Activated T-helper 1 cell treated with anti-CD3 and anti-CD28 coated beads, Interleukin-12 subunit alpha, Interleukin-12 subunit beta, Interleukin-2, Interleukin-4 antibody, amounts not matched to agents 30 ng/mL and 10 ng/mL and 1 ng/mL, durations not matched to agents 14 hours and 24 hours and 36 hours (primary cell): ENCODE results near the gene XAB2. TPM values are rescaled to one million over a fixed set of nuclear protein-coding genes. Genes with fewer than 3 reads are reported as not detected.

Experiments
- DNase-seq: peaks from one replicate; pipeline ENCODE4 v3.0.0; 2021; ENCODE audit warnings: low spot score
- H3K27ac Mint-ChIP-seq: one replicate; pipeline ENCODE4 v1.8.0; 2021; ENCODE audit warnings: mild to moderate bottlenecking, mixed read lengths
- H3K27me3 Mint-ChIP-seq: one replicate; pipeline ENCODE4 v1.8.0; 2022; ENCODE audit warnings: mild to moderate bottlenecking, moderate library complexity, mixed read lengths; ENCODE audit not compliant: insufficient read depth
- H3K36me3 Mint-ChIP-seq: one replicate; pipeline ENCODE4 v1.8.0; 2021; ENCODE audit warnings: low read depth, mixed read lengths
- H3K4me1 Mint-ChIP-seq: one replicate; pipeline ENCODE4 v1.8.0; 2021; ENCODE audit warnings: low read depth, mixed read lengths
- H3K4me3 Mint-ChIP-seq: one replicate; pipeline ENCODE4 v1.8.0; 2021; ENCODE audit warnings: mild to moderate bottlenecking, moderate library complexity, mixed read lengths
- H3K9me3 Mint-ChIP-seq: one replicate; pipeline ENCODE4 v1.8.0; 2021; ENCODE audit warnings: mixed read lengths
- intact Hi-C: fragments of 100-400 bp; cut with micrococcal nuclease; formaldehyde crosslinking; loops from one replicate; pipeline ENCODE4 v1.15.1; 2024
- total RNA-seq: library from RNA; stranded (reverse); gene quantifications from 2 replicates; pipeline ENCODE4 v1.2.3, GENCODE V29; 2022

XAB2 gene
- total RNA-seq, 1 donor from 2014 or later, result 50.7 TPM

- Mint-ChIP-seq H3K9me3 (no peaks in the 10 kb centered on the region), H3K4me1 (peaks cover 8% of the 10 kb centered on the region), H3K27me3 (no peaks in the 10 kb centered on the region), H3K36me3 (no peaks in the 10 kb centered on the region), H3K4me3 (no peak overlapping the region), H3K27ac (no peak overlapping the region)
- intact Hi-C loops, result no loop called here
- DNase-seq, result no peak
Measured at GRCh38 chr19:7662657-7663056, 33.3 kb upstream of the XAB2 start.

- Mint-ChIP-seq H3K4me1 (peaks cover 15% of the 10 kb centered on the region), H3K9me3 (no peaks in the 10 kb centered on the region), H3K36me3 (no peaks in the 10 kb centered on the region), H3K27me3 (peaks cover 2% of the 10 kb centered on the region), H3K27ac (no peak overlapping the region), H3K4me3 (no peak overlapping the region)
- intact Hi-C loops, result no loop called here
- no peak for DNase-seq
Measured at GRCh38 chr19:7661744-7662538, 32.6 kb upstream of the XAB2 start.

- H3K36me3 Mint-ChIP-seq, result no peaks in the 10 kb centered on the region
- peak; percentile 55 for DNase-seq
- H3K4me3 Mint-ChIP-seq, result peak overlapping the region; percentile 50
- intact Hi-C loops, result no loop called here
- no peaks in the 10 kb centered on the region for H3K9me3 Mint-ChIP-seq
- peaks cover 2% of the 10 kb centered on the region for H3K27me3 Mint-ChIP-seq
- peaks cover 19% of the 10 kb centered on the region for H3K4me1 Mint-ChIP-seq
- peak overlapping the region; percentile 58 for H3K27ac Mint-ChIP-seq
Measured at GRCh38 chr19:7658219-7658686, 28.9 kb upstream of the XAB2 start.

GRCh38 chr19:7657131-7657751 lies 27.9 kb upstream of the XAB2 start:
- Mint-ChIP-seq H3K4me3 (no peak overlapping the region), H3K9me3 (no peaks in the 10 kb centered on the region), H3K4me1 (peaks cover 23% of the 10 kb centered on the region), H3K36me3 (no peaks in the 10 kb centered on the region), H3K27ac (peak overlapping the region; percentile 68), H3K27me3 (peaks cover 2% of the 10 kb centered on the region)
- intact Hi-C loops, result no loop called here
- no peak for DNase-seq

GRCh38 chr19:7655581-7655980 lies 26.2 kb upstream of the XAB2 start:
- no peak overlapping the region for H3K4me3 Mint-ChIP-seq
- H3K4me1 Mint-ChIP-seq, result peaks cover 26% of the 10 kb centered on the region
- no peaks in the 10 kb centered on the region for H3K9me3 Mint-ChIP-seq
- H3K27ac Mint-ChIP-seq, result peak overlapping the region; percentile 44
- intact Hi-C loops, result no loop called here
- DNase-seq, result no peak
- H3K36me3 Mint-ChIP-seq, result no peaks in the 10 kb centered on the region
- H3K27me3 Mint-ChIP-seq, result peaks cover 6% of the 10 kb centered on the region

GRCh38 chr19:7654401-7654800 lies 25.1 kb upstream of the XAB2 start:
- Mint-ChIP-seq H3K9me3 (no peaks in the 10 kb centered on the region), H3K4me3 (no peak overlapping the region), H3K36me3 (no peaks in the 10 kb centered on the region), H3K27ac (no peak overlapping the region), H3K4me1 (peaks cover 26% of the 10 kb centered on the region), H3K27me3 (peaks cover 8% of the 10 kb centered on the region)
- intact Hi-C loops, result no loop called here
- DNase-seq, result no peak

GRCh38 chr19:7652061-7652641 lies 22.8 kb upstream of the XAB2 start:
- peak; percentile 81 for DNase-seq
- Mint-ChIP-seq H3K27ac (peak overlapping the region; percentile 52), H3K36me3 (no peaks in the 10 kb centered on the region), H3K27me3 (peaks cover 7% of the 10 kb centered on the region), H3K4me1 (peaks cover 13% of the 10 kb centered on the region), H3K9me3 (no peaks in the 10 kb centered on the region), H3K4me3 (peak overlapping the region; percentile 70)
- intact Hi-C loops, result loop anchor here (1.0 to 2.0 kb wide), 5 partner anchors 15 to 550 kb away; partner anchors contain the start of genes PET100, STXBP2, TRAPPC5 and XAB2

GRCh38 chr19:7650148-7650547 lies 20.8 kb upstream of the XAB2 start:
- intact Hi-C loops, result no loop called here
- Mint-ChIP-seq H3K4me1 (peaks cover 6% of the 10 kb centered on the region), H3K4me3 (no peak overlapping the region), H3K36me3 (peaks cover 5% of the 10 kb centered on the region), H3K27ac (no peak overlapping the region), H3K27me3 (peaks cover 7% of the 10 kb centered on the region), H3K9me3 (no peaks in the 10 kb centered on the region)
- DNase-seq, result no peak

GRCh38 chr19:7648265-7649014 lies 19.1 kb upstream of the XAB2 start:
- no peak for DNase-seq
- Mint-ChIP-seq H3K4me1 (peaks cover 6% of the 10 kb centered on the region), H3K4me3 (no peak overlapping the region), H3K27ac (no peak overlapping the region), H3K27me3 (peaks cover 7% of the 10 kb centered on the region), H3K9me3 (no peaks in the 10 kb centered on the region), H3K36me3 (peaks cover 5% of the 10 kb centered on the region)
- intact Hi-C loops, result no loop called here

- Mint-ChIP-seq H3K4me1 (peaks cover 2% of the 10 kb centered on the region), H3K27ac (no peak overlapping the region), H3K36me3 (peaks cover 5% of the 10 kb centered on the region), H3K27me3 (peaks cover 5% of the 10 kb centered on the region), H3K4me3 (no peak overlapping the region), H3K9me3 (no peaks in the 10 kb centered on the region)
- intact Hi-C loops, result no loop called here
- DNase-seq, result no peak
Measured at GRCh38 chr19:7647156-7647555, 17.8 kb upstream of the XAB2 start.

- Mint-ChIP-seq H3K27me3 (peaks cover 2% of the 10 kb centered on the region), H3K4me3 (no peak overlapping the region), H3K27ac (no peak overlapping the region), H3K4me1 (no peaks in the 10 kb centered on the region), H3K9me3 (no peaks in the 10 kb centered on the region), H3K36me3 (peaks cover 5% of the 10 kb centered on the region)
- intact Hi-C loops, result no loop called here
- DNase-seq, result no peak
Measured at GRCh38 chr19:7646426-7646700, 17.0 kb upstream of the XAB2 start.

- DNase-seq, result no peak
- Mint-ChIP-seq H3K27me3 (peaks cover 2% of the 10 kb centered on the region), H3K9me3 (no peaks in the 10 kb centered on the region), H3K4me3 (no peak overlapping the region), H3K4me1 (no peaks in the 10 kb centered on the region), H3K27ac (peak overlapping the region; percentile 18), H3K36me3 (peaks cover 5% of the 10 kb centered on the region)
- intact Hi-C loops, result no loop called here
Measured at GRCh38 chr19:7645656-7646425, 16.5 kb upstream of the XAB2 start.
